ENCODE data around the gene SLC2A4.

The SLC2A4 gene

DNA sequence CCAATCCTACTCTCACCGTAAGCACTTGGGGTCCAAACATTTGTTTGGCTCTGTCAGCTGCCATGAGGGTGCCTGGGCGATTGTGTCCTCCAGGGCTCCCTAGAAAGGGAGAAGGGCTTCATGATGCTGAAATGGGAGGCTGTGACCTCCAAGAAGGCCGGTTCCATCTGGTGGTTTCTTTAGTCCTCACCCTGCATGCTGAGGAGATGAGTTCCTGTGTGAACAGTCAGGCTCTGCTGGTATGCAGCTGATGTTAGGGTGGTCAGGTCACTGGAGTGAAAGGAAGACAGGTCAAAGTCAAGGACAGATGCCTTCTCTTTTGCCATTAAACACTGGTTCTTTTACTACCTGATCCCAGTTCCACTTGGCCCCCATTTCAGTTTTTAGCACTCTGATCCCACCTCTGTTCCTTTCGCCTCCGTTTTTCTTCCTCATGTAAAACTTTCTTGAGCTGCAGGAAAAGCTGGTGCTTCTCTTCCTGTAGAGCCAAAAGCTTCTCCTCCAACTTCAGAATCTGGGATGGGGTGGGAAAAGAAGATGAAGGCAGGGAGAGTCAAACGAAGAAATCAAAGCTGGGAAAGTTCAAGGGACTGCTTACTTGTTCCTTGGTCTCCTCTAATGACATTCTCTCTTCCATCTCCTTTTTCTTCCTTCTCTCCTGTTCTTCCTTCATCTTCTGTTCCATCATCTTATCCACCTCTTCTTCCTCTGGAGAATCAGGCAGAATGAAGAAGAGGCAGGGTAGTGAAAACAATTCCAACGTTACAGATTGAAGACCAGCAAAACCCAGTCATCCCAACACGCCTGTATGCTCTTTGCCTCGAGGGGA lies 32.6 kb downstream of the SLC2A4 start:
- POLR2A ChIA-PET, result interaction anchor here (0.8 to 2.6 kb wide), 3 partner anchors 14 to 29 kb away, joined by 3 to 18 read pairs (median 4); partner anchors contain the start of gene NEURL4
- CTCF ChIA-PET, result interaction anchor here (1.4 to 5.8 kb wide), 6 partner anchors 11 to 246 kb away, joined by 3 to 39 read pairs (median 7); no protein-coding TSS in a partner anchor
- no peak for DNase-seq (ENCODE audit: low read depth, low spot score)
- H3K4me3 ChIP-seq (ENCODE audit: low read depth, low read length), result peak overlapping the region; percentile 81
- TF ChIP-seq, protein P1, sequence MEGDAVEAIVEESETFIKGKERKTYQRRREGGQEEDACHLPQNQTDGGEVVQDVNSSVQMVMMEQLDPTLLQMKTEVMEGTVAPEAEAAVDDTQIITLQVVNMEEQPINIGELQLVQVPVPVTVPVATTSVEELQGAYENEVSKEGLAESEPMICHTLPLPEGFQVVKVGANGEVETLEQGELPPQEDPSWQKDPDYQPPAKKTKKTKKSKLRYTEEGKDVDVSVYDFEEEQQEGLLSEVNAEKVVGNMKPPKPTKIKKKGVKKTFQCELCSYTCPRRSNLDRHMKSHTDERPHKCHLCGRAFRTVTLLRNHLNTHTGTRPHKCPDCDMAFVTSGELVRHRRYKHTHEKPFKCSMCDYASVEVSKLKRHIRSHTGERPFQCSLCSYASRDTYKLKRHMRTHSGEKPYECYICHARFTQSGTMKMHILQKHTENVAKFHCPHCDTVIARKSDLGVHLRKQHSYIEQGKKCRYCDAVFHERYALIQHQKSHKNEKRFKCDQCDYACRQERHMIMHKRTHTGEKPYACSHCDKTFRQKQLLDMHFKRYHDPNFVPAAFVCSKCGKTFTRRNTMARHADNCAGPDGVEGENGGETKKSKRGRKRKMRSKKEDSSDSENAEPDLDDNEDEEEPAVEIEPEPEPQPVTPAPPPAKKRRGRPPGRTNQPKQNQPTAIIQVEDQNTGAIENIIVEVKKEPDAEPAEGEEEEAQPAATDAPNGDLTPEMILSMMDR (IDR thresholded peaks at IDR 0.05; ENCODE audit: insufficient read depth, low read length, missing control alignments), result no peak

DNA sequence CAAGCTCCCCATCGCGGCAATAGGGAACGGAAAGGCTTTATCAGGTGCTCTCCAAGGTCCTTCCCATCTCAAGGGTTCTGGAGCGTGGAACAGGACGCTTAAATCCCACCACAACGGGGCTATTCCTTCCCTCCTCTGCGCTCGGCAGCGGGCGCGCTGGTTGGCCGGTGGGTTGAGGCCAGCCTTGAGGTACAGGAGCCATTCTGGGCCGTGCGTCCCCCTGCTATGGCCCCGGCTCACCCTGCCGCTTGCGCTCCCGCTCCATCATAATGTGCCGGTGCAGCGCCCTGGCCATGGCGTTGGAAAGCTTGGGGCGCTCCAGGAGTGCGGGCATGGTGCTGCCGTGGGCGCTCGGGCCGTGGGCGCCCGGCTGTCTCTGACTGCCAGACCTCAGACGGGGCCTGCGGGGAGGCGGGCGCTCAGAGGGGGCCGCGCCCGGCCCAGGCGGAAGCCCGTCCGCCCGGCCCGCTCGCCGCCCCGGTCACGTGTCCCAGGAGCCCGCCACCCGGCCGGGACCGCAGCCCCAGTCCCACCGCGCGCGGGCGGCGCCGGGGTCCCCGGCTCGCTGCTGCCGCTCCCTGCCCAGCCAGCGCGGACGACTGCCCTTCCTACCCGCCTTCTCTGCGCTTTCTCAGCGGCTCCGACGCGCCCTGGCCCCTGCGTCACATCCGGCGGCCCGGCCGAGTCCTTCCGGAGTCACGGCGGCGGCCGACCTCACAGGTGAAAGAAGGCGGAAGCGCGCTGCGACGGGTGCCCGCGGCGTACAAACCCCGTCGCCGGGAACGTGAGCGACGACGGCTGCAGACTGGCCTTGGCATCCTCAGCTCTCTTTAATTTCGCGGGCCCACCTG lies 33.4 kb downstream of the SLC2A4 start, which contains the start of gene GPS2:
GPS2 (minus strand) TSS at position 642 of the 851 bp plus-strand sequence; CDS start at position 334, 308 bp downstream.
- peak within 1 kb of the TSS; percentile 81 for H3K4me3 ChIP-seq (ENCODE audit: low read depth, low read length)
- DNase-seq (ENCODE audit: low read depth, low spot score), result no peak
- CTCF ChIA-PET, result interaction anchor here (1.4 to 5.8 kb wide), 6 partner anchors 10 to 246 kb away, joined by 3 to 39 read pairs (median 5); no protein-coding TSS in a partner anchor
- POLR2A ChIA-PET, result interaction anchor here (1.2 to 2.6 kb wide), 3 partner anchors 14 to 29 kb away, joined by 3 to 18 read pairs (median 5); partner anchors contain the start of gene NEURL4
- TF ChIP-seq, protein P1 (IDR thresholded peaks at IDR 0.05; ENCODE audit: insufficient read depth, low read length, missing control alignments), result no peak

DNA sequence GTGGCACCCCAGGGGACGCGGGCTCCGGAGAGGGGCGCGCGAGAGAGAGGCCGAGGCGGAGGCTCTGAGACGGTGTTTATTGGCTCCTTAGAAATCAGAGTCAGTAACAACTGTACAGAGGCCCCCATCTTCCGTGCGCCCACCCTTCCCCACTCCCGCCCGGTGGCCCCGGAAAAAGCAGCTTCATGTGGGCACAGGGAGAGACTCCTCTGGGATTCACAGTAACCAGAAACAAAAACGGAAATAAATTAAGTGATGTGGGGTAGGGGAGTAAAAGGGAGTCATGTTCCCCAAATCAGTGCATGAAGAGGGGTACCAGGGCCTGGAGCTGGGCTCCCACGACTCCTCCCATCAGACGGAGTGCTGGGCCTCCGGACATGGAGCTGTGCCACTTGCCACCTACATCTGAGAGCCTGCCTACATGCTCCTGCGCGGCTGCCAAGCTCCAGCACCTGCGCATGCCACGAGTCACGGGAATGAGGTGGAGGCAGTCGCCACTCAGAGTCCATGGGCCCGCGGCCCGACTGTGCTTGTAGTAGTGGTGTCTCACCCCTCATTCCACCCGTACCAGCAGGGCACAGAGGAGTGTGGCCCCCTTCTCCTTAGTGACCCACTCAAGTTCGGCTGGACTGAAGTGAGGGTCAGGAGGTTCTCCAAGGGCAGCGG lies 34.2 kb downstream of the SLC2A4 start:
- ChIA-PET POLR2A (interaction anchor here (1.2 kb wide), 1 partner anchor 14 kb away, joined by 5 read pairs; the partner anchor contains the start of gene NEURL4), CTCF (interaction anchor here (1.6 to 5.8 kb wide), 2 partner anchors 9 to 245 kb away, joined by 4 to 39 read pairs; no protein-coding TSS in a partner anchor)
- H3K4me3 ChIP-seq (ENCODE audit: low read depth, low read length), result peak overlapping the region; percentile 81

DNA sequence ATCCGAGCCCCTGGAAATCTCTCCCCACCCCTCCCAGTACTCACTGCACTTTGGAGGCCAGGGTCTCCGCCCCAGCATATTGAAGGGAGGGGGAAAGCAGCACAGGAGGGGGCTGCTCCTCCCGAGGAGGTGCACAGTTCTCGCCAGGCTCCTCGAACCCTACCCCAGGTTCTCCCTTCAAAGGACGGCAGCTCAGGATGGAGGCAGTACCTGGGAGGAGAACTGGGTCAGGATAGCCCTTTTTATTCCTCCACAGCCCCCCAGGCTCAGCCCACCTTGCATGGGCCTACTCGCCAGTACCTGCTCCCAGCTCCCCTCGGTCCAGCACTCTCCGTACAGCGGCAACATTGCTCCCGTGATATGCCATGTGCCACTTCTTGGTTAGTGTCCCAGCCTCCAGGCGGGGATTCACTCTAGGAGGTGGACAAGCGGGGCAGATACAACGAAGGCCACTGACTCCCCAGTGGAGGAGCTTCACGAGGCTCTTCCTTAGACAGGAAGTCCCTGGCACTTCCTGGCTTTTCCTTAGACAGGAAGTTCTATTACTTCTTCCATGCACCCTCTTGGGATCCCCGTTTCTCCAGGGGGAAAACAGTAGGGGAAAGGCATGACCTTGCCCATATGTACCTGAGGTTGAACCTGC lies 35.8 kb downstream of the SLC2A4 start:
- TF ChIP-seq, protein P1 (IDR thresholded peaks at IDR 0.05; ENCODE audit: insufficient read depth, low read length, missing control alignments), result no peak
- H3K4me3 ChIP-seq (ENCODE audit: low read depth, low read length), result no peak overlapping the region
- ChIA-PET CTCF (interaction anchor here (5.8 kb wide), 1 partner anchor 8 kb away, joined by 39 read pairs; no protein-coding TSS in a partner anchor), POLR2A (interaction anchor here (1.2 kb wide), 1 partner anchor 12 kb away, joined by 6 read pairs; the partner anchor contains the start of gene NEURL4)
- no peak for DNase-seq (ENCODE audit: low read depth, low spot score)

More for the DNA sequence above, 34.2 kb downstream of the SLC2A4 start:
- no peak for DNase-seq (ENCODE audit: low read depth, low spot score)
- TF ChIP-seq, protein P1 (IDR thresholded peaks at IDR 0.05; ENCODE audit: insufficient read depth, low read length, missing control alignments), result no peak

DNA sequence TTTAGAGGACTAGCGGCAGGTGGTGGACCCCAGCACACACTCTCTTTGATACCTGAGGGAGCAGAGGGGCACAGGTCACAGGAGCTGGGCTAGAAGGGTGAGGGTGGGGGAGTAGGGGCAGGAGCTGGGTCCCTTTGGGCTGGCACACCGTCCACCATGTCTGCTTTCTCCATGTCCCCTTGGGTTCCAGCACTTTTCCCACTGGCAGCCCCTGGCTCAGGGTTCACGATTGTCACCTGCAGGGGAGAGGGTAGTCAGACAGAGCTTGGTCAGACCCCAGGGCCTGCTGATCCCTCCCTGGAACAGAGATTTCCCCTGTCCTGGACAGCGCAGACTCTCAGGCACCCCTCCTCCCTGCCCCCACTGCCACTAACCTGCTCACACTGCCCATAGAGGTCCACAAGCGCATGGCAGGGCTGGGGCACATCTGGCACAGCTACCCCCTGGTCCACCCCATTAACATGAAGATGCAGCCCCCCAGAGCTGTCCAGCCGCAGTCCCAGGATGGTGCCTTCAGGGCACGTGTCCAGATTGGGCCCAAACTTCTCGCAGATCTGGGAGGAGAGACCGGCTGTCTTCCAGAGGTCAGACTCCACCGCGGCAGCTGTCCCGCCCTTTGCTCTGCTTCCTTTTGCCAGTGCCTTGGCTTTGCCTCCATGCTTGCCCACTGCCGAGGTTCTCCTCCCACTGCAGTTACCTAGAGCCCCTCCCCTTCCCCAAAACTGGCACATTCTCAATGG lies 36.8 kb downstream of the SLC2A4 start:
- TF ChIP-seq, protein P1 (IDR thresholded peaks at IDR 0.05; ENCODE audit: insufficient read depth, low read length, missing control alignments), result no peak
- ChIA-PET POLR2A (interaction anchor here (1.2 kb wide), 1 partner anchor 11 kb away, joined by 6 read pairs; the partner anchor contains the start of gene NEURL4), CTCF (interaction anchor here (0.9 to 5.8 kb wide), 2 partner anchors 7 to 11 kb away, joined by 5 to 39 read pairs; partner anchors contain the start of gene NEURL4)
- DNase-seq (ENCODE audit: low read depth, low spot score), result no peak
- H3K4me3 ChIP-seq (ENCODE audit: low read depth, low read length), result no peak overlapping the region

All from AG04449 (cell line).